ENCODE data around the gene TUBA3E. TPM values are rescaled to one million over a fixed set of nuclear protein-coding genes. Genes with fewer than 3 reads are reported as not detected.
"Not testable (repeated sequence)": the region's sequence is repeated elsewhere in the genome, so short reads cannot be mapped to it uniquely, and the experiment has no call there.

The TUBA3E gene
- polyA plus RNA-seq, 1 donor (not counting 4 experiments of a cell fraction or from before 2014, with no cell fraction given), result not detected

DNA sequence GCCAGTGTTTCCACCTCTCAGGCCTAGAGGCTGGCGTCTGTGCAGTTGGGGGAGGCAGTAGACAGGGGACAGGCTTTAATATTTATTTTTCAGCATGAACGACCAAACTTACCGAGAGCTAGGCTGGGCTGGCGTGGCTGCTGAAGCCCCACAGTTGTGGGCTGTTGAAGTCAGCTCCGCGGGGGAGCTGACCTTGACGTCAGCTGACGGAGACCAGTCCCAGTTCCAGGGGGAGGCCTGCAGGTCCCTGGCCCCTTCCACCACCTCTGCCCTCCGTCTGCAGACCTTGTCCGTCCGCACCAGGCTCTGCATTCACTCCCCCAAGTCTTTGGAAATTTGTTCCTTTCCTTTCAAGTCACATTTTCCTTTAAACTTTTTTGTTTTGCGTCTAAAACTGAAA is 33.4 kb upstream of the TUBA3E start:
- Histone ChIP-seq H3K4me3 (ENCODE audit: control insufficient read depth in 2 of 3, extremely low read depth in 1 of 3, insufficient read depth in 2 of 3, low read depth in 1 of 3, low read length in 3 of 3) (no peak overlapping the region), H3K27me3 (ENCODE audit: control insufficient read depth, extremely low read depth, insufficient read depth, low read length) (no peaks in the 10 kb centered on the region), H3K9ac (ENCODE audit: control insufficient read depth, extremely low read depth, insufficient read depth, low read length) (no peak overlapping the region), H3K4me1 (ENCODE audit: control insufficient read depth, extremely low read depth, insufficient read depth, low read length) (no peaks in the 10 kb centered on the region), H3K4me2 (ENCODE audit: control insufficient read depth, extremely low read depth, insufficient read depth, low read depth, low read length) (no peak overlapping the region), H3K36me3 (ENCODE audit: control insufficient read depth in 2 of 2, extremely low read depth in 1 of 2, insufficient read depth in 2 of 2, low read length in 2 of 2) (no peaks in the 10 kb centered on the region), H3K79me2 (ENCODE audit: control insufficient read depth, insufficient read depth, low read length) (no peaks in the 10 kb centered on the region), H4K20me1 (ENCODE audit: control insufficient read depth, extremely low read depth, insufficient read depth, low read length) (no peaks in the 10 kb centered on the region), H3K9me1 (ENCODE audit: control insufficient read depth, extremely low read depth, insufficient read depth, low read length) (no peaks in the 10 kb centered on the region), H3K9me3 (ENCODE audit: control insufficient read depth, low read depth, low read length) (no peaks in the 10 kb centered on the region), H3K27ac (ENCODE audit: control insufficient read depth, insufficient read depth, low read length) (no peak overlapping the region), H2AFZ (ENCODE audit: control insufficient read depth, low read length) (no peak overlapping the region)
- DNase-seq (ENCODE audit: low read depth, low spot score) (no peak), FAIRE-seq (no peak)
- TF ChIP-seq, protein P1, sequence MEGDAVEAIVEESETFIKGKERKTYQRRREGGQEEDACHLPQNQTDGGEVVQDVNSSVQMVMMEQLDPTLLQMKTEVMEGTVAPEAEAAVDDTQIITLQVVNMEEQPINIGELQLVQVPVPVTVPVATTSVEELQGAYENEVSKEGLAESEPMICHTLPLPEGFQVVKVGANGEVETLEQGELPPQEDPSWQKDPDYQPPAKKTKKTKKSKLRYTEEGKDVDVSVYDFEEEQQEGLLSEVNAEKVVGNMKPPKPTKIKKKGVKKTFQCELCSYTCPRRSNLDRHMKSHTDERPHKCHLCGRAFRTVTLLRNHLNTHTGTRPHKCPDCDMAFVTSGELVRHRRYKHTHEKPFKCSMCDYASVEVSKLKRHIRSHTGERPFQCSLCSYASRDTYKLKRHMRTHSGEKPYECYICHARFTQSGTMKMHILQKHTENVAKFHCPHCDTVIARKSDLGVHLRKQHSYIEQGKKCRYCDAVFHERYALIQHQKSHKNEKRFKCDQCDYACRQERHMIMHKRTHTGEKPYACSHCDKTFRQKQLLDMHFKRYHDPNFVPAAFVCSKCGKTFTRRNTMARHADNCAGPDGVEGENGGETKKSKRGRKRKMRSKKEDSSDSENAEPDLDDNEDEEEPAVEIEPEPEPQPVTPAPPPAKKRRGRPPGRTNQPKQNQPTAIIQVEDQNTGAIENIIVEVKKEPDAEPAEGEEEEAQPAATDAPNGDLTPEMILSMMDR (optimal IDR thresholded peaks at IDR 0.05 in 1 of 3, IDR thresholded peaks at IDR 0.05 in 1 of 3, conservative IDR thresholded peaks at IDR 0.05 in 1 of 3; ENCODE audit: extremely low read depth in 1 of 3, insufficient read depth in 2 of 3, low read length in 3 of 3), result no peak
- no peak for TF ChIP-seq EZH2 (IDR thresholded peaks at IDR 0.05; ENCODE audit: low read length)
- dilution Hi-C loops (cut with MboI; ENCODE audit: extremely low pct_ligation_motif_present, low sequenced_read_pairs), result no loop called here

GRCh38 chr2:130230907-130231306 is 32.7 kb upstream of the TUBA3E start:
- H3K27me3 ChIP-seq (ENCODE audit: control insufficient read depth, extremely low read depth, insufficient read depth, low read length); H4K20me1 ChIP-seq (ENCODE audit: control insufficient read depth, extremely low read depth, insufficient read depth, low read length); H3K9ac ChIP-seq (ENCODE audit: control insufficient read depth, extremely low read depth, insufficient read depth, low read length); H3K27ac ChIP-seq (ENCODE audit: control insufficient read depth, insufficient read depth, low read length); H3K9me1 ChIP-seq (ENCODE audit: control insufficient read depth, extremely low read depth, insufficient read depth, low read length); H3K4me1 ChIP-seq (ENCODE audit: control insufficient read depth, extremely low read depth, insufficient read depth, low read length); FAIRE-seq; H3K36me3 ChIP-seq (ENCODE audit: control insufficient read depth in 2 of 2, extremely low read depth in 1 of 2, insufficient read depth in 2 of 2, low read length in 2 of 2); DNase-seq (ENCODE audit: low read depth, low spot score); H3K9me3 ChIP-seq (ENCODE audit: control insufficient read depth, low read depth, low read length); H3K4me2 ChIP-seq (ENCODE audit: control insufficient read depth, extremely low read depth, insufficient read depth, low read depth, low read length); dilution Hi-C loops (cut with MboI; ENCODE audit: extremely low pct_ligation_motif_present, low sequenced_read_pairs); H3K79me2 ChIP-seq (ENCODE audit: control insufficient read depth, insufficient read depth, low read length); H3K4me3 ChIP-seq (ENCODE audit: control insufficient read depth in 2 of 3, extremely low read depth in 1 of 3, insufficient read depth in 2 of 3, low read depth in 1 of 3, low read length in 3 of 3); H2AFZ ChIP-seq (ENCODE audit: control insufficient read depth, low read length): not testable (repeated sequence)

GRCh38 chr2:130230376-130230775 is 32.1 kb upstream of the TUBA3E start:
- H3K4me2 ChIP-seq (ENCODE audit: control insufficient read depth, extremely low read depth, insufficient read depth, low read depth, low read length); H3K9me3 ChIP-seq (ENCODE audit: control insufficient read depth, low read depth, low read length); FAIRE-seq: not testable (repeated sequence)

DNA sequence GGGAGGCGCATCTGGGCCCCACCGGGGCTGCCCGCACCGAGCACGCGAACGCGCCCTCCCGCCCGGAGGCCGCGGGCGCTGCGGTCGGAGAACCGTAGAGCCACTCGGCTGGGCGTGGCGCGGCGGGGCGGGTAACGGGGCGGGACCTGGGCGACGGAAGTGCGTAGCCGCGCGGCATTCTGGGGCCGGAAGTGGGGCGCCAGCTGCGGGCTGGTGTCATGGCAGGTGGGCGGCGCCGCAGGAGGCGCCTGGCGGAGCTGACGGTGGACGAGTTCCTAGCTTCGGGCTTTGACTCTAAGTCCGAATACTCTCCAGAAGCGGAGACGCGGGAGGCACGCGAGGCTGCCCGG is 30.9 kb upstream of the TUBA3E start:
- H2AFZ ChIP-seq (ENCODE audit: control insufficient read depth, low read length); FAIRE-seq; H3K4me2 ChIP-seq (ENCODE audit: control insufficient read depth, extremely low read depth, insufficient read depth, low read depth, low read length); H3K27ac ChIP-seq (ENCODE audit: control insufficient read depth, insufficient read depth, low read length); H3K9me3 ChIP-seq (ENCODE audit: control insufficient read depth, low read depth, low read length); H3K9me1 ChIP-seq (ENCODE audit: control insufficient read depth, extremely low read depth, insufficient read depth, low read length); DNase-seq (ENCODE audit: low read depth, low spot score); H3K9ac ChIP-seq (ENCODE audit: control insufficient read depth, extremely low read depth, insufficient read depth, low read length); H3K4me1 ChIP-seq (ENCODE audit: control insufficient read depth, extremely low read depth, insufficient read depth, low read length); H3K4me3 ChIP-seq (ENCODE audit: control insufficient read depth in 2 of 3, extremely low read depth in 1 of 3, insufficient read depth in 2 of 3, low read depth in 1 of 3, low read length in 3 of 3); H3K27me3 ChIP-seq (ENCODE audit: control insufficient read depth, extremely low read depth, insufficient read depth, low read length); H3K36me3 ChIP-seq (ENCODE audit: control insufficient read depth in 2 of 2, extremely low read depth in 1 of 2, insufficient read depth in 2 of 2, low read length in 2 of 2); H3K79me2 ChIP-seq (ENCODE audit: control insufficient read depth, insufficient read depth, low read length); dilution Hi-C loops (cut with MboI; ENCODE audit: extremely low pct_ligation_motif_present, low sequenced_read_pairs); H4K20me1 ChIP-seq (ENCODE audit: control insufficient read depth, extremely low read depth, insufficient read depth, low read length): not testable (repeated sequence)

More at GRCh38 chr2:130230376-130230775, 32.1 kb upstream of the TUBA3E start:
- H3K9me1 ChIP-seq (ENCODE audit: control insufficient read depth, extremely low read depth, insufficient read depth, low read length); H3K9ac ChIP-seq (ENCODE audit: control insufficient read depth, extremely low read depth, insufficient read depth, low read length); H3K27me3 ChIP-seq (ENCODE audit: control insufficient read depth, extremely low read depth, insufficient read depth, low read length); H3K36me3 ChIP-seq (ENCODE audit: control insufficient read depth in 2 of 2, extremely low read depth in 1 of 2, insufficient read depth in 2 of 2, low read length in 2 of 2); H4K20me1 ChIP-seq (ENCODE audit: control insufficient read depth, extremely low read depth, insufficient read depth, low read length); H3K4me1 ChIP-seq (ENCODE audit: control insufficient read depth, extremely low read depth, insufficient read depth, low read length); DNase-seq (ENCODE audit: low read depth, low spot score); H2AFZ ChIP-seq (ENCODE audit: control insufficient read depth, low read length); dilution Hi-C loops (cut with MboI; ENCODE audit: extremely low pct_ligation_motif_present, low sequenced_read_pairs); H3K27ac ChIP-seq (ENCODE audit: control insufficient read depth, insufficient read depth, low read length); H3K4me3 ChIP-seq (ENCODE audit: control insufficient read depth in 2 of 3, extremely low read depth in 1 of 3, insufficient read depth in 2 of 3, low read depth in 1 of 3, low read length in 3 of 3); H3K79me2 ChIP-seq (ENCODE audit: control insufficient read depth, insufficient read depth, low read length): not testable (repeated sequence)

Data from keratinocyte (primary cell).